HG03064 (cell line): ENCODE data around the gene MAGEF1.

Experiments used
- ATAC-seq: cut with Tn5 transposase; IDR thresholded peaks from one replicate; pipeline ENCODE4 v1.9.1; 2021; ENCODE audit warnings: low read depth; ENCODE audit not compliant: unreplicated experiment

Gene MAGEF1

DNA sequence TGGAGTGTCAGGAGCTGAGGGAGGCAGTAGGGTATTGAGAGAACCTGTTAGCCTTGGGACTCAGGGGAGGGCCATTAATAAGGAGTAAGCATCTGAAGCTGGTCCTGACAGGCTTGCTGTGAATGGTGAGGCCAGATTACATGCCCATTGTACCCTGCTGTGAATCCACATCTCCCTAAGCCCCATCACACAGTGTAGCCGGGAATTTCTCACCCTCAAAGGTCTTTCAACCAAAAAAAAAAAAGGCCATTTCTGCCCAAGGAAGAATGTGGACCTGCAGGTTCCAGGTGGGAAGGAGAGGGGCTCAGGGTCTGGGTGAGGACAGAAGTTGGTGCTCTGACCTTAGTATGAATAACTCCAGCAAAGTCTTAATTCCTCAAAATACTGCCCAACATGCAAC is 37.2 kb downstream of the MAGEF1 start:
- no peak for ATAC-seq

- ATAC-seq, result no peak
Observed at GRCh38 chr3:184672977-184673870, 38.6 kb downstream of the MAGEF1 start.

- no peak for ATAC-seq
Observed at GRCh38 chr3:184672335-184672734, 39.5 kb downstream of the MAGEF1 start.

- ATAC-seq, result no peak
Observed at GRCh38 chr3:184670091-184670602, 41.7 kb downstream of the MAGEF1 start.

DNA sequence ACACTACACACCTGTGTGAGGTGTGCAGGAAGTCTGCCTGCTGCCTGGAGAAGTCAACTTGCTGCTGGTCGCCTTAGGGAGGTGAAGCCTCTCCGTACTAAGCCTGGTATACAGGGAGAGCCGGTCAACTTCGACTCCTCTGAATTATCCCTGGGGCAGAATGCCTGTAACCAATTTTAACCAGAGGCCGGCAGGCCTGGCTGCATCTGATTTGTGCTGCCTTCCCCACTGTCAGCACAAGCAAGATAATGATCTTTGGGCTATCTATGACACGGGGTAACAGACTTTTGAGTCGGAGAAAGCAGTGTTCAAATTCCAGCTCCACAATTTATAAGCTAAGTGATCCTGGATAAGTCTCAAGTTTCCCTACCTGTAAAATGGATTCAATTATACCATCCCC is 42.3 kb downstream of the MAGEF1 start:
- no peak for ATAC-seq

GRCh38 chr3:184666442-184666841 is 45.4 kb downstream of the MAGEF1 start:
- ATAC-seq, result no peak

- ATAC-seq, result no peak
Observed at GRCh38 chr3:184665101-184665500, 46.8 kb downstream of the MAGEF1 start.

DNA sequence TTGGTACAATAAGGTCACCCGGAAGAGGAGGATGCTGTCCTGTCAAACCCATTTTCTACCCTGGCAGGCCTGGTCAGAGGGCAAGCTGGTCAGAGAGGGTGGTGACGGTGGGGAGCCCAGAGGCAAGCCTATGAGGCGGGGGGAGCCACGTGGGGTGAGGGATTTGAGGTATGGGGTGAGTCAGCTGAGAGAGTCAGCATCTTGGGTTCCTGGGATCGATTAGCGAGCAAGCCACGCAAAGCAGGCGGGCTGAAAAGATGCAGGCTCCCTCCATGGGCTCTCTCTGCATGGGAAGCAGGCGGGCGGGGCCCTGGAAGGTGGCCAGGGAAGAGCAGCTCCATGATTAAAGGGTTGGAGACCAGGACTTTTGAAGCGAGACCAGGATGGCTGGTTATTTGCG is 48.1 kb downstream of the MAGEF1 start:
- ATAC-seq, result no peak

DNA sequence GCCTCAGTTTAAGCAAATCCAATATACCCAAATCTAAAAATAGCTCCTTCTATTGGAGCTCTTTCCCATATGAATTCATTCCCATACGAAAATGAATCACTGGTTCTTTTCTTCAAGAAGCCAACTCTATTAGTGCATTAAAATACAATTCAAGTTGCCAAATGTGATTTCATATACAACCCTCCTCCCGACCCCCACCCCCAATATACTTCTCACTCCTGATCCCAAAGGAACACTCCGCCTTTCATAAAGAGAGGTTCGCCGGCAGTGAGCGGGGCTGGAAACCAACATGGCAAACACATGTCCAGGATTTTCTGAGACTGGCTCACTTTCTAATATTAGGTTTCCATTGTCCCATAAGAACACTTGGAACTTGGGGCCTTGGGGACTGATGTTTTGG is 48.5 kb downstream of the MAGEF1 start:
- no peak for ATAC-seq

GRCh38 chr3:184662187-184662586 is 49.7 kb downstream of the MAGEF1 start:
- no peak for ATAC-seq

GRCh38 chr3:184660931-184661330 is 50.9 kb downstream of the MAGEF1 start:
- ATAC-seq, result no peak
